ENCODE measurements around the gene KCNIP3. TPM values are rescaled to one million over a fixed set of nuclear protein-coding genes. Genes with fewer than 3 reads are reported as not detected.

KCNIP3 gene
- polyA plus RNA-seq, 1 of the 3 experiments (the other 2 are of a cell fraction): 0.97 TPM

DNA sequence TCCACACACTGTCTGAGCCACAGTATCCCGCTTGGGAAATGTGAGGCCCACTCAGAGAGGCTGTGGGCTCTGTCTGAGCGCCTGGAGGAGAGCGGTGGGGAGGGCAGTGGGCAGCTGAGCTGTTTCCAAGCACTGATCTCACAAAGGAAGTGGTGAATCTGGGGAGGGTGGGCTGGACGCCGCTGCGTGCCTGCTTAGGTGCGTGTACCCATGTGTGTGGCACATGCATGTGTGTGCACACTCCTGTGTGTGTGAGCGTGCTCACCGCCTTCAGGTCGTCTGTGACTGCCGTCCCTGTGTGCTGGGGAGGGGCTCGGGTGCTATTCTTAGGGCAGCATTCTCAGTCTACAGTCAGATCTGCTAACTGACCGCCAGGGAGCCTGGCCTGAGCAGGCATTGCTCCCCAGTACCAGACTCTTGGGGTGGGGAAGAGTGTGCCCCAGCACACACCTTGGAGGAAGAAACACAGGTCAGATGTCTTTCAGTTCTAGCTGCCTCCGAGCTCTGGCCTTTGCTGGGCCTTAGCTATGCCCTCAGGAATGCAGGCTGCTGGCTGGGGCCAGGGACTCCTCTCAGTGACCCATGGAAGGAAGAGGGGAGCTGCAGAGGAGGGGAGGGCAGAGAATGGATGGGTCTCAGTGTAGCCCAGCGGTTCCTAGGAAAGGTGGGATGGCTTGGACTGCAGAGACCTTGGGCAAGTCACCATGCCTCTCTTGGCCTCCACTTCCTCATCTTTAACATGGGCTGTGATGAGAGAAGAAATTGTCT, 31.4 kb downstream of the KCNIP3 start:
- TF ChIP-seq, protein P1, sequence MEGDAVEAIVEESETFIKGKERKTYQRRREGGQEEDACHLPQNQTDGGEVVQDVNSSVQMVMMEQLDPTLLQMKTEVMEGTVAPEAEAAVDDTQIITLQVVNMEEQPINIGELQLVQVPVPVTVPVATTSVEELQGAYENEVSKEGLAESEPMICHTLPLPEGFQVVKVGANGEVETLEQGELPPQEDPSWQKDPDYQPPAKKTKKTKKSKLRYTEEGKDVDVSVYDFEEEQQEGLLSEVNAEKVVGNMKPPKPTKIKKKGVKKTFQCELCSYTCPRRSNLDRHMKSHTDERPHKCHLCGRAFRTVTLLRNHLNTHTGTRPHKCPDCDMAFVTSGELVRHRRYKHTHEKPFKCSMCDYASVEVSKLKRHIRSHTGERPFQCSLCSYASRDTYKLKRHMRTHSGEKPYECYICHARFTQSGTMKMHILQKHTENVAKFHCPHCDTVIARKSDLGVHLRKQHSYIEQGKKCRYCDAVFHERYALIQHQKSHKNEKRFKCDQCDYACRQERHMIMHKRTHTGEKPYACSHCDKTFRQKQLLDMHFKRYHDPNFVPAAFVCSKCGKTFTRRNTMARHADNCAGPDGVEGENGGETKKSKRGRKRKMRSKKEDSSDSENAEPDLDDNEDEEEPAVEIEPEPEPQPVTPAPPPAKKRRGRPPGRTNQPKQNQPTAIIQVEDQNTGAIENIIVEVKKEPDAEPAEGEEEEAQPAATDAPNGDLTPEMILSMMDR (IDR thresholded peaks at IDR 0.05): no peak
- TF ChIP-seq MXI1 (IDR thresholded peaks at IDR 0.05; ENCODE audit: low read depth, low read length) (no peak), JUND (IDR thresholded peaks at IDR 0.05) (no peak), TAF1 (IDR thresholded peaks at IDR 0.05; ENCODE audit: borderline replicate concordance, low read depth, low read length) (no peak), SIN3A (IDR thresholded peaks at IDR 0.05; ENCODE audit: borderline replicate concordance, low read depth, low read length) (no peak), RAD21 (IDR thresholded peaks at IDR 0.05; ENCODE audit: low read length) (no peak), NRF1 (IDR thresholded peaks at IDR 0.05; ENCODE audit: low read depth, low read length) (no peak), EP300 (IDR thresholded peaks at IDR 0.05; ENCODE audit: borderline replicate concordance in 1 of 2, low read depth in 1 of 2, low read length in 1 of 2) (no peak), TEAD4 (IDR thresholded peaks at IDR 0.05; ENCODE audit: borderline replicate concordance, insufficient read depth) (no peak), CHD2 (IDR thresholded peaks at IDR 0.05; ENCODE audit: low read length, partially characterized antibody) (no peak)
- TF ChIP-seq, protein P2, sequence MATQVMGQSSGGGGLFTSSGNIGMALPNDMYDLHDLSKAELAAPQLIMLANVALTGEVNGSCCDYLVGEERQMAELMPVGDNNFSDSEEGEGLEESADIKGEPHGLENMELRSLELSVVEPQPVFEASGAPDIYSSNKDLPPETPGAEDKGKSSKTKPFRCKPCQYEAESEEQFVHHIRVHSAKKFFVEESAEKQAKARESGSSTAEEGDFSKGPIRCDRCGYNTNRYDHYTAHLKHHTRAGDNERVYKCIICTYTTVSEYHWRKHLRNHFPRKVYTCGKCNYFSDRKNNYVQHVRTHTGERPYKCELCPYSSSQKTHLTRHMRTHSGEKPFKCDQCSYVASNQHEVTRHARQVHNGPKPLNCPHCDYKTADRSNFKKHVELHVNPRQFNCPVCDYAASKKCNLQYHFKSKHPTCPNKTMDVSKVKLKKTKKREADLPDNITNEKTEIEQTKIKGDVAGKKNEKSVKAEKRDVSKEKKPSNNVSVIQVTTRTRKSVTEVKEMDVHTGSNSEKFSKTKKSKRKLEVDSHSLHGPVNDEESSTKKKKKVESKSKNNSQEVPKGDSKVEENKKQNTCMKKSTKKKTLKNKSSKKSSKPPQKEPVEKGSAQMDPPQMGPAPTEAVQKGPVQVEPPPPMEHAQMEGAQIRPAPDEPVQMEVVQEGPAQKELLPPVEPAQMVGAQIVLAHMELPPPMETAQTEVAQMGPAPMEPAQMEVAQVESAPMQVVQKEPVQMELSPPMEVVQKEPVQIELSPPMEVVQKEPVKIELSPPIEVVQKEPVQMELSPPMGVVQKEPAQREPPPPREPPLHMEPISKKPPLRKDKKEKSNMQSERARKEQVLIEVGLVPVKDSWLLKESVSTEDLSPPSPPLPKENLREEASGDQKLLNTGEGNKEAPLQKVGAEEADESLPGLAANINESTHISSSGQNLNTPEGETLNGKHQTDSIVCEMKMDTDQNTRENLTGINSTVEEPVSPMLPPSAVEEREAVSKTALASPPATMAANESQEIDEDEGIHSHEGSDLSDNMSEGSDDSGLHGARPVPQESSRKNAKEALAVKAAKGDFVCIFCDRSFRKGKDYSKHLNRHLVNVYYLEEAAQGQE (IDR thresholded peaks at IDR 0.05; ENCODE audit: low read depth, low read length): no peak
- TF ChIP-seq, protein P3, sequence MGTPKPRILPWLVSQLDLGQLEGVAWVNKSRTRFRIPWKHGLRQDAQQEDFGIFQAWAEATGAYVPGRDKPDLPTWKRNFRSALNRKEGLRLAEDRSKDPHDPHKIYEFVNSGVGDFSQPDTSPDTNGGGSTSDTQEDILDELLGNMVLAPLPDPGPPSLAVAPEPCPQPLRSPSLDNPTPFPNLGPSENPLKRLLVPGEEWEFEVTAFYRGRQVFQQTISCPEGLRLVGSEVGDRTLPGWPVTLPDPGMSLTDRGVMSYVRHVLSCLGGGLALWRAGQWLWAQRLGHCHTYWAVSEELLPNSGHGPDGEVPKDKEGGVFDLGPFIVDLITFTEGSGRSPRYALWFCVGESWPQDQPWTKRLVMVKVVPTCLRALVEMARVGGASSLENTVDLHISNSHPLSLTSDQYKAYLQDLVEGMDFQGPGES (IDR thresholded peaks at IDR 0.05; ENCODE audit: low read depth, low read length): no peak
- TF ChIP-seq, protein P4, sequence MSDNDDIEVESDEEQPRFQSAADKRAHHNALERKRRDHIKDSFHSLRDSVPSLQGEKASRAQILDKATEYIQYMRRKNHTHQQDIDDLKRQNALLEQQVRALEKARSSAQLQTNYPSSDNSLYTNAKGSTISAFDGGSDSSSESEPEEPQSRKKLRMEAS (IDR thresholded peaks at IDR 0.05; ENCODE audit: low read depth): no peak
- TF ChIP-seq, protein P5, sequence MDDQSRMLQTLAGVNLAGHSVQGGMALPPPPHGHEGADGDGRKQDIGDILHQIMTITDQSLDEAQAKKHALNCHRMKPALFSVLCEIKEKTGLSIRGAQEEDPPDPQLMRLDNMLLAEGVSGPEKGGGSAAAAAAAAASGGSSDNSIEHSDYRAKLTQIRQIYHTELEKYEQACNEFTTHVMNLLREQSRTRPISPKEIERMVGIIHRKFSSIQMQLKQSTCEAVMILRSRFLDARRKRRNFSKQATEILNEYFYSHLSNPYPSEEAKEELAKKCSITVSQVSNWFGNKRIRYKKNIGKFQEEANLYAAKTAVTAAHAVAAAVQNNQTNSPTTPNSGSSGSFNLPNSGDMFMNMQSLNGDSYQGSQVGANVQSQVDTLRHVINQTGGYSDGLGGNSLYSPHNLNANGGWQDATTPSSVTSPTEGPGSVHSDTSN (IDR thresholded peaks at IDR 0.05): no peak
- Histone ChIP-seq H3K27ac (ENCODE audit: low read depth in 2 of 2, low read length in 1 of 2) (no peak overlapping the region), H3K4me3 (ENCODE audit: low read depth in 2 of 2, low read length in 1 of 2) (no peak overlapping the region), H3K9me3 (no peaks in the 10 kb centered on the region), H2AFZ (ENCODE audit: low read depth) (no peak overlapping the region), H3K9ac (no peak overlapping the region), H3K4me2 (no peak overlapping the region), H3K36me3 (replicated peaks in 1 of 2; ENCODE audit: control insufficient read depth in 1 of 2, insufficient read depth in 2 of 2, low read length in 1 of 2) (no peaks in the 10 kb centered on the region), H3K27me3 (ENCODE audit: insufficient read depth) (no peaks in the 10 kb centered on the region), H3K79me2 (ENCODE audit: insufficient read depth) (no peaks in the 10 kb centered on the region), H4K20me1 (ENCODE audit: insufficient read depth) (no peaks in the 10 kb centered on the region), H3F3A (replicated peaks; ENCODE audit: insufficient read depth) (no peaks in the 10 kb centered on the region), H3K9me2 (no peaks in the 10 kb centered on the region), H3K4me1 (ENCODE audit: control insufficient read depth in 1 of 2, insufficient read depth in 2 of 2, low read depth in 1 of 2, low read length in 1 of 2) (no peaks in the 10 kb centered on the region; a peak in 1 of 4 replicates)
- DNase-seq: no peak
- POLR2A ChIA-PET: interaction anchor here (0.7 kb wide), 1 partner anchor 83 kb away, joined by 4 read pairs; no protein-coding TSS in a partner anchor
- CTCF ChIA-PET: interaction anchor here (0.6 to 5.6 kb wide), 3 partner anchors 13 to 252 kb away, joined by 3 to 40 read pairs (median 6); no protein-coding TSS in a partner anchor
- 55% methylated on average over 4 of the region's 15 CpGs for WGBS (ENCODE audit: low lambda C conversion rate)
